Activated B cell treated with CpG ODN at 0.5 μM for 24 hours (primary cell): ENCODE results near the gene MYO16. TPM values are rescaled to one million over a fixed set of nuclear protein-coding genes. Genes with fewer than 3 reads are reported as not detected.
"Not testable (repeated sequence)": the region's sequence is repeated elsewhere in the genome, so short reads cannot be mapped to it uniquely, and the experiment has no call there.

Experiments
- ATAC-seq: fragments of 200-7000 bp; cut with Tn5 transposase; one replicate; pipeline ENCODE4 v1.10.0; 2021; ENCODE audit warnings: low read depth, mild to moderate bottlenecking, moderate library complexity
- CTCF ChIA-PET: fragments of 350-600 bp; sonication (Branson Sonifier 250); formaldehyde crosslinking; loops from one replicate; lab custom pipeline; 2021; ENCODE audit warnings: antibody characterized with exemption; lab: Charles Lee
- POLR2A ChIA-PET: fragments of 350-600 bp; sonication (Branson Sonifier 250); formaldehyde crosslinking; loops from one replicate; lab custom pipeline; 2021; ENCODE audit warnings: antibody characterized with exemption; lab: Charles Lee
- DNase-seq: peaks from one replicate; pipeline ENCODE4 v3.0.0; 2022
- H3K27ac Mint-ChIP-seq: one replicate; pipeline ENCODE4 v1.8.0; 2020; ENCODE audit warnings: mixed read lengths
- H3K27me3 Mint-ChIP-seq: one replicate; pipeline ENCODE4 v1.8.0; 2021; ENCODE audit warnings: mixed read lengths
- H3K36me3 Mint-ChIP-seq: one replicate; pipeline ENCODE4 v1.8.0; 2021; ENCODE audit warnings: low read depth, mixed read lengths
- H3K4me1 Mint-ChIP-seq: one replicate; pipeline ENCODE4 v1.8.0; 2021; ENCODE audit warnings: mixed read lengths
- H3K4me3 Mint-ChIP-seq: one replicate; pipeline ENCODE4 v1.8.0; 2020; ENCODE audit warnings: mild to moderate bottlenecking, mixed read lengths
- H3K9me3 Mint-ChIP-seq: one replicate; pipeline ENCODE4 v1.8.0; 2020; ENCODE audit warnings: mixed read lengths
- intact Hi-C: fragments of 100-400 bp; cut with micrococcal nuclease; formaldehyde crosslinking; loops from one replicate; pipeline ENCODE4 v1.15.1; 2024
- total RNA-seq: library from RNA; stranded (reverse); gene quantifications from 2 replicates; pipeline ENCODE4 v1.2.3, GENCODE V29; 2022
- TF ChIP-seq, protein P1 (sequence below): fragments of 200-600 bp; IDR thresholded peaks from one replicate; pipeline ENCODE4 v1.8.0; 2022; ENCODE audit warnings: antibody characterized with exemption, mild to moderate bottlenecking

The MYO16 gene
- total RNA-seq, 1 donor from 2014 or later, result not detected

DNA sequence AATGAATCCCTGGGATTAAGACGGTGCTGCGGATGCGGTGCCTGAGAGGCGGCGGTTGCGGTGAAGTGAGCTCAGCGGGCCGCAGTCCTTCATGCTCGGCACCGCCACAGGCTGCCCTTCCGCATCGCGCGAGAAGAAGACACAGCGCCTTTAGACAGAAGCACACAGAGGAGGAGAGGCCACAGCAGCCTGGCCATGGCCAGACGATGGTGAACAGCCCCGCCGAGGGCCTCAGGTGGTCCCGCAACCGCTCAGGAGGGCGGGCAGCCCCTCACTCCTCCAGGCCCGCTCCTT, 459.2 kb downstream of the MYO16 start:
- no peaks in the 10 kb centered on the region for H3K4me1 Mint-ChIP-seq
- DNase-seq (no peak), ATAC-seq (no peak)
- no peak overlapping the region for H3K4me3 Mint-ChIP-seq
- no peaks in the 10 kb centered on the region for H3K36me3 Mint-ChIP-seq
- intact Hi-C loops, result no loop called here
- no peak overlapping the region for H3K27ac Mint-ChIP-seq
- ChIA-PET POLR2A (no interaction called here), CTCF (no interaction called here)
- peaks cover 3% of the 10 kb centered on the region for H3K27me3 Mint-ChIP-seq
- TF ChIP-seq, protein P1, sequence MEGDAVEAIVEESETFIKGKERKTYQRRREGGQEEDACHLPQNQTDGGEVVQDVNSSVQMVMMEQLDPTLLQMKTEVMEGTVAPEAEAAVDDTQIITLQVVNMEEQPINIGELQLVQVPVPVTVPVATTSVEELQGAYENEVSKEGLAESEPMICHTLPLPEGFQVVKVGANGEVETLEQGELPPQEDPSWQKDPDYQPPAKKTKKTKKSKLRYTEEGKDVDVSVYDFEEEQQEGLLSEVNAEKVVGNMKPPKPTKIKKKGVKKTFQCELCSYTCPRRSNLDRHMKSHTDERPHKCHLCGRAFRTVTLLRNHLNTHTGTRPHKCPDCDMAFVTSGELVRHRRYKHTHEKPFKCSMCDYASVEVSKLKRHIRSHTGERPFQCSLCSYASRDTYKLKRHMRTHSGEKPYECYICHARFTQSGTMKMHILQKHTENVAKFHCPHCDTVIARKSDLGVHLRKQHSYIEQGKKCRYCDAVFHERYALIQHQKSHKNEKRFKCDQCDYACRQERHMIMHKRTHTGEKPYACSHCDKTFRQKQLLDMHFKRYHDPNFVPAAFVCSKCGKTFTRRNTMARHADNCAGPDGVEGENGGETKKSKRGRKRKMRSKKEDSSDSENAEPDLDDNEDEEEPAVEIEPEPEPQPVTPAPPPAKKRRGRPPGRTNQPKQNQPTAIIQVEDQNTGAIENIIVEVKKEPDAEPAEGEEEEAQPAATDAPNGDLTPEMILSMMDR, result no peak
- H3K9me3 Mint-ChIP-seq, result peaks cover 5% of the 10 kb centered on the region

DNA sequence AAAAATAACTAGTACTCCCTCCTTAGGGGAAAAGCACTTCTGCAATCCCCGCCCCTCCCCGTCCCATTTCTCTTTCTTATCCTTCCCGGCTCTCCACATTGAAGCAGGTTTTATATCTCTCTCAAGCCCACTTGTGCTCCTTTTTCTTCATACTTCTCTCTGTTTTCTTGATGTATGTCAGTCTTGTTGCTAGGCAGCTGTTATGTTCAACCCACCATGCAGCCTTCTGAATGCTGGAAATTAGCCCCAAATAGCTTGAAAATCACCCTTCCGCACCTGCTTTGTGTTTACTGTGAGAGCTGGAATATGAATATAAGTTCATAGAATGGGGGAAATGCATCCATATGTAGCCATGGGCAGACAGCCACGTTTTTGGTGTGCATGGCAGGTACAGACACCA, 461.4 kb downstream of the MYO16 start:
- no peak overlapping the region for H3K4me3 Mint-ChIP-seq
- H3K27me3 Mint-ChIP-seq, result peaks cover 3% of the 10 kb centered on the region
- DNase-seq (no peak), ATAC-seq (no peak)
- intact Hi-C loops, result no loop called here
- H3K36me3 Mint-ChIP-seq, result no peaks in the 10 kb centered on the region
- POLR2A ChIA-PET, result no interaction called here
- H3K4me1 Mint-ChIP-seq, result no peaks in the 10 kb centered on the region
- H3K9me3 Mint-ChIP-seq, result peaks cover 5% of the 10 kb centered on the region
- CTCF ChIA-PET, result no interaction called here
- TF ChIP-seq, protein P1, result no peak
- H3K27ac Mint-ChIP-seq, result no peak overlapping the region

DNA sequence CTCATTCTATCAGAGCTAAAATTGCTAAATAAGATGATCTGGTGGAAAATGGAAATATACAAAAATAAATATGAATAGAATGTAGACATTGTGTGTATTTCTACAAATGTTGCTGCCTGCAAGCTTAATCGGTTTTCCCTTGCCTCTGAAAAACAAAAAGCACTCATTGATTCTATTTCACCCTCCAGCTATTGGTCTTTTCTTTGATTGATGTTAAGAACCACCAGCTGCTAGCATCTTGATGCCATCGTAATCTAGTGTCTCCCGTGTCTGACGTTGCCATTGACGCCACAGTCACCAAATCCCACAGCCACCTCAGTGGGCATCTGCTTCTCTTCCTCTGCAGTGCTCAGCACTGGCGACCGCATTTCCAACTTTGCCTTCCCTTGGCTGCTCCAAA, 461.8 kb downstream of the MYO16 start:
- ChIA-PET POLR2A (no interaction called here), CTCF (no interaction called here)
- no peaks in the 10 kb centered on the region for H3K36me3 Mint-ChIP-seq
- no peaks in the 10 kb centered on the region for H3K4me1 Mint-ChIP-seq
- peaks cover 3% of the 10 kb centered on the region for H3K27me3 Mint-ChIP-seq
- no peak overlapping the region for H3K27ac Mint-ChIP-seq
- intact Hi-C loops, result no loop called here
- H3K4me3 Mint-ChIP-seq, result no peak overlapping the region
- DNase-seq, result no peak
- peaks cover 5% of the 10 kb centered on the region for H3K9me3 Mint-ChIP-seq
- ATAC-seq, result no peak
- TF ChIP-seq, protein P1, result no peak

DNA sequence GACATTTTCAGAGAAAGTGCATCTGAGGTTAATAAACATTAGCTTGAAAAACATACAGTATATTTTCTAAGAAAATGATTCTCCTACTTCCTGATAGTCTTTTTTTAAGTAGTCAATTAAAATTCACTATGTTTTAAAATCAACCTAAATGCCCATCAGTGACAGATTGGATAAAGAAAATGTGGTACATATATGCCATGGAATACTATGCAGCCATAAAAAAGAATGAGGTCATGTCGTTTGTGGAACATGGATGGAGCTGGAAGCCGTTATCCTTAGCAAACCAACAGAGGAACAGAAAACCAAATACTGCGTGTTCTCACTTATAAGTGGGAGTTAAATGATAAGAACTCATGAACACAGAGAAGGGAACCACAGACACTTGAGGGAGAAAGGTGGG, 462.8 kb downstream of the MYO16 start:
- ATAC-seq, DNase-seq, H3K36me3 Mint-ChIP-seq, CTCF ChIA-PET, H3K27ac Mint-ChIP-seq, H3K27me3 Mint-ChIP-seq, intact Hi-C loops, H3K4me1 Mint-ChIP-seq, H3K9me3 Mint-ChIP-seq, POLR2A ChIA-PET, H3K4me3 Mint-ChIP-seq: not testable (repeated sequence)

DNA sequence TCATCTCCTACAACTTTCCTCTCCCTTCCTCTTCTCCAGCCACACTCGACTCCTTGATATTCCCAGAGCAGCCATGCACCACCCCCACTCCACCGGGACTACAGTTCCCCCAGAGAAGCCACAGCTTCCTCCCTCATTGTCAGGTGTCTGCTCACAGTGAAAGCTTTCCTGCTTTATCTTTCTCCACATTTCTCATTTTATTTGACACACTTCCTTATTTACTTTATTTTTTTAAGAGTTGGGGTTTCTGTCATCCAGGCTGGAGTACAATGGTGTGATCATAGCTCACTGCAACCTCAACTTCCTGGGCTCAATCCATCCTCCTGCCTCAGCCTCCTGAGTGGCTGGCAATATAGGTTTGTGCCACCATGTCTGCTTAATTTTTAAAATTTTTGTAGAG, 464.6 kb downstream of the MYO16 start:
- ATAC-seq (no peak), DNase-seq (no peak)
- peaks cover 5% of the 10 kb centered on the region for H3K9me3 Mint-ChIP-seq
- TF ChIP-seq, protein P1, result no peak
- ChIA-PET CTCF (no interaction called here), POLR2A (no interaction called here)
- no peak overlapping the region for H3K27ac Mint-ChIP-seq
- intact Hi-C loops, result no loop called here
- no peaks in the 10 kb centered on the region for H3K36me3 Mint-ChIP-seq
- H3K4me1 Mint-ChIP-seq, result no peaks in the 10 kb centered on the region
- H3K27me3 Mint-ChIP-seq, result peaks cover 3% of the 10 kb centered on the region
- no peak overlapping the region for H3K4me3 Mint-ChIP-seq

DNA sequence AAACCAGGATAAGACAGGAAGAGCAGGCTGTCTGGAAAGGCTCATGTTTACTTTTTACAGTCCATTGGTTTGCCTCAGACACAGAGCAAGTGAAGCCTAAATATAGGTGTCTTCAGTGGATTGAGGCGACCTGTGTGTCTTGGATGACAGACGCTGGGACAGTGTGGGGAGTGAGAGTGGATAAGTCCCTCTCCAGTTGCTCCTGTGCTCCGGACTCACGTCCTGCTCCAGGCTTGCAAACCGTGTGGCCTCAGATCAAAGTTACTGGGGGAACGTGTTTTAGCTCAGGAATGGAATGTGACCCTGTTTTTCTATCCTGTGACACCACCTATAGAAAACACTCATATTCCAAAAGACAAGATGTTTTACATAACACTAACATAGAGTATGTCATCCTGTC, 465.7 kb downstream of the MYO16 start:
- TF ChIP-seq, protein P1, result no peak
- POLR2A ChIA-PET, result no interaction called here
- Mint-ChIP-seq H3K4me3 (no peak overlapping the region), H3K9me3 (peaks cover 5% of the 10 kb centered on the region), H3K27me3 (peaks cover 3% of the 10 kb centered on the region), H3K4me1 (no peaks in the 10 kb centered on the region), H3K36me3 (no peaks in the 10 kb centered on the region), H3K27ac (no peak overlapping the region)
- intact Hi-C loops, result no loop called here
- DNase-seq (no peak), ATAC-seq (no peak)
- CTCF ChIA-PET, result no interaction called here
